SU-DHL-6 (cell line): ENCODE measurements around the gene OLFML2B.

Experiments
- CTCF ChIP-seq: fragments of 200-600 bp; sonication (generic); IDR thresholded peaks from one replicate; pipeline ENCODE4 v1.5.1; 2017; ENCODE audit warnings: antibody characterized with exemption, mild to moderate bottlenecking, low read length, moderate library complexity; ENCODE audit not compliant: insufficient read depth, poor library complexity, severe bottlenecking
- EZH2phosphoT487 ChIP-seq: fragments of 200-600 bp; sonication (generic), shearing (Covaris generic); conservative IDR thresholded peaks from 2 replicates; pipeline ENCODE4 v1.6.1; 2018; ENCODE audit warnings: mild to moderate bottlenecking, antibody characterized with exemption, low read length, moderate library complexity, mixed read lengths

DNA sequence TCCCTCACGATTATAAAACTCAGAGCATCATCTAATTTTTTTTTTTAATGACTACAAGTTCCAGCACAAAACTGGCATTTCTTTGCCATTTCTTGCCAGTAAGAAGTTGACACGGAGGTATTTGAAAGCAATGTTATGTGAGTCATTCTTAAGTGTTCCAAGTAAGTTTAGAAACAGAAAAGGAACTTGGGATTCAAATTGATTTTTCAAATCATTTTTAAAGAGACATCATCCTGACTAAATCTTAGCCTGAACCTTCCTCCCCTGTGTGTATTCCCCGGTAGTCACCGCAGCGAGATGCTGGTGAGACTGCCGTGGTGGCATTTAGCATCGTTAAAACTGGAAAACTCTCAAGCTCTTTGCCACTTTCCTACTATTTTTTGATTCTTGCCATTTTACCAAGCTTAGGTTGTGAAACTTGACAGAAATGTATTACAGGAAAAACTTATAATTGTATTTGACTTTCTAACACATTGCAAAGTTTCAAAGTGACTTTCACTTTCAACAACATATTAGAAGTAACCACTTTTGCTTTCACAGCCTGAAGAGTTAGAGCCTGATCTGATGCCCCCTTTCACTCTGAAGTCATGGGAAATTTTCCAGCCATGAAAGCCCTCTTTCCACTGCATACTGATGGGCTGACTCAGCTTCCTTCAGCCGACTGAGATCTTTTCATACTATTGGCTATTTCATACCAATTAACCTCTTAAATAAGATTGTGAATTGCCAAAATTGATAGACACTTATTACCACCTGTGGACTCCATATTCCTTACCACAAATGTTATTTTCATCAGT lies 61.4 kb downstream of the OLFML2B start:
- TF ChIP-seq CTCF (no peak), EZH2phosphoT487 (no peak)
